ENCODE measurements around the gene CDH4.

Gene CDH4

DNA sequence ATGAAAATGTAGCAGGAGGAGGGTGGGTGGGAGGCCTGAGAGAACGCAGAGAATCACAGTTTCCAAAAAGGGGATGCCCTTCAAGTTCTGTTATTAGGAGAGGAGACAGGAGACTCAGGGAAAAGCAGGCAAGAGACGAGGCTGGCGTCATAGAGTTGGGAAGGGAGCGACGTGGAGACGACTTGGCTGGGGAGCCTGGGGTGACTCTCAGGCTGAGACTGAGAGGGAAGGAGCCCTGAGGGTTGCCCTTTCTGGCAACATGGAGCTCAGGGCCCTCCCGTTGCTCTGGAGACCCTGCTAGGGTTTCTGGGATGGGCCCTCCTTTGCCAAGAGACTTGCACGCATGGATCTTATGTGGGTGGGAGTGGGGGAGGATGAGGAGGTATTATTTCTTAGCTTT is 108.9 kb downstream of the CDH4 start:
- DNase-seq: no peak

DNA sequence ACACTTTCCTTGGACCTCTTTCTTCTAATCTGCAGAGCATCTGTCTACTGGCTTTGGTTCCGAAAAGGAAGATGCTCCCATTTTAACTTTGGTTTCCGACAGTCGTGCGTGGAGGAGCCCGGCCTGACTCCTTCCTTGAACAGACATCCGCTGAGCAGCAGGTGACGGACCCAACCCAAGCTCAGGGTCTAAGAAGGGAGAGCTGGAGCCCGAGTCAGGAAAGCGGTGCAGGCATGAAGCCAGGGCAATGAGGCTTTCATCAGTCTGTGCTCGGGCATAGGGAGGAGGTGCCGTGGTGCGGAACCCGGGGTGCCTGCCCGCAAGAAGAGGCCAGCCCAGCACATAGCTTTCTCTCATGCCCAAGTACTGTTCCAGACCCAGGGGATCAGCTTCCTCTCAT is 109.4 kb downstream of the CDH4 start:
- no peak for DNase-seq

DNA sequence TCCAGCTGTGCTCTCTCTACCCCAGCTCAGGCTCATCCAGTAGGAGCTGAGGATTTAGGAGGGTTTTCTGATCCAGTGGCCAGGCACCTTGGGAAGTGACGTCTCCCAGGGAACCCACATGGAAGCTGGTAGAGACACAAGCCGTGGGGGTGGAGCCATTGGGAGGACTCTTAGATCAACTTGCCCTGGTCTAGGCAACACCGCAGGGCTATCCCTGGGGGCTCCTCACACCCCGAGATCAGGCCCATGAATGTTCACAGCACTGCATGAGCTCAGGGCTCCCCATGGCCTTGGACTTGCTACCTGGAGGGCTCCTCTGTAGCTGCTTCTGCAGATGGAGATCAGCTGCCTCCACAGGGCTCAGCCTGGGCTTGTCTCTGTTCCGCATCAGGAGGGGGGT is 112.1 kb downstream of the CDH4 start:
- no peak for DNase-seq

DNA sequence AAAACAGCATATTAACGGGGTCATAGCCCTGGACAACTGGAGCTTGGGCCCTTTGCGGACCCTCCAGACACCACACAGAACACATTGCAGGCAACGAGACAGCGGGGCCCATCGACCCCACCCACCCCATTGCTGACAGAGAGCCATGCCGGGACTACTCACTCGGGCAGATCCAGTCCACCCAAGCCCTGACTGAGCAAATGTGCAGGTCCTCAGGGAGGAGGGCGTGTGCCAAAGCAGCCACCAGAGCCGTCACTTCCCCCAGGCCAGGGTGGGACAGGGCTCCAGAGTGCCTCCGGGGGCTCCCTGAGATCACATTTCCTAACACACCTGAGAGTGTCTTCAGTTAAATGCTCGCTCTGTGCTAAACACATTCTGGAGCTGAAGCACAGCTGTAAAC is 114.9 kb downstream of the CDH4 start:
- no peak for DNase-seq

DNA sequence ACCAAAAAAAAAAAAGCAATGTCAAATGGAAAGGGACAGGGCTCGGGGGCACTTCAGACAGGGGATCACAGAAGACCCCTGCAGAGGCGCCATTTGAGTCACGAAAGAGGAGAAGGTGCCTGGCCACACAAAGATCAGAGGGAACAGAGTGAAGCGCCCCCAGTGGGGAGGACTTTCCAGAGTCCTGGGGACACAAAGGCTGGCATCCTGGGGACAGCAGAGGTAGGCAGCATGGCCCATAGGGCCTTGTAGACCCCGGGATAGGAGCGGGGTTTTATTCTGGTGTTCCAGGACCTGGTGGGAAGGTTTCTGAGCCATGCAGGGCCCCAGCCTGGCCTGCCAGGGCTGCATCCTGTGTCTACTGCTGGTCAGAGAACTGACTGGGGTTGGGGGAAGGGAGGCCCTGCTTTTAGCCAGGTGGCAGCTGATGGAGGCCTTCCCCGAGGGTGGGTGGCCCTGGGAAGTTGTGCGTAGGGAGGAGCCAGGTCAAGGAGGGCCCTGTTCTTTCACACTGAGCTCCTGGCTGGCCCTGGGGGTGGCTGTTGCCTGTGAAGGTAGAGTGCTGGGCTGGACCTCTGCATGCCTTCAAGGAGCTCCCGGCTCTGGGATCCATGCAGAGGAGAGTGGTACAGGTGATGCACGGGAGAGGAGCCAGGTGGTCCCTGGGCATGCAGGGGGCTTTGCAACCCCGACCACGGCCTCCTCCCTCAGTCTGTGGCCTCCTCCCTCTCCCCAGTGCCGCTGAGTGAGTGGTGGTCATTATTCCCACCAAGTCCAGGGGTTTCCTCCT is 117.9 kb downstream of the CDH4 start:
- no peak for DNase-seq

DNA sequence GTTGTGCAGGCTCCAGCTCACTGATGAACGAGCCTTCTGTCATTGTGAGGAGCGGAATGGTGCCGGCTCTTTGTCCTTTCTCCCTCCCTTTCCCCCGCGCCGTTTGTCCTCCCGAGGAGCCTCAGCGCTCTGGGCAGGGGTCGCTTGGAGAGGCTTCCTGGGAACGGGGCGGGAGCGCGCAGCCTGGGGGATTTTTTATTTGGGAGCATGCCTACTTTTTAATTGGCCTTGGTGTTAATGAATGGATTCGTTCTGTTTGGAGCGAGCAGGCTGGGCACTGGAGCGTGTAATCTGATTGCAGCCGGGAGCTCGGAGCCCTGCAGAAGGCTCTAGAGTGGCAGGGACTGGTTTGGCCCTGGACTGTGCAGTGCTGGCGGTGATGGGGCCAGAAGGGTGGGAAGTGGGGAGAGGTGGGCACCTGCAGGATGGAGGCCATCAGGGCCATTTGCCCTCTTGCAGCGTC is 118.8 kb downstream of the CDH4 start:
- no peak for DNase-seq

DNA sequence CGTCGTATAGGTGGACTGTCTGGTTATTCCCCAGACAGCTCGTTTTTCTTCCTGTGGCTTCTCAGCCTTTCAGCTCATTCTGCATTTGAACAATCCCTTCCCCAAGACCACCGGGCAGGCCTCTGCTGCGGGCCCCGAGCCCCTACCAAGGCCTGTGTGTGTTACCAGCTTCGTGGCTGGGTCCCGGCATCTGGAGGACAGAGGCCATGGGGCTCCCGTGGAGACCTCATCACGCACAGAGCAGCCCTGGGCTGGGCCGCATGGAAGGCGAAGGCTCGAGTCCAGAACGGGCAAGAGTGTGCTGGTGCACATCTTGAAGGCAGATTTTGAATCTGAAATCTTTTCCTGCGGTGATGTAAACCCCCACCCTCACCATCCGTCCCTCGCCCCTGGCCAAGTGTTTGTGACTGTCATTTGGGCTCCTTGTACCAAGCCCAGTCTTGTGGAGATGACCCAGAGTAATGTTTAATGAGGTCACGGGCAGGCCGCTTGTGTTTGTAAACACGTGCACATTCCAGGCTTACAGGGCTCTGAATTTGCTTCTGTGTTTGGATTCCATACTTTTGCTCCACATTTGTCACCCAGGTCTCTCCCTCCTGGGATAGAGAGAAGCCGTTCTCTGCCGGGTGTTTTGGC is 119.6 kb downstream of the CDH4 start:
- no peak for DNase-seq

DNA sequence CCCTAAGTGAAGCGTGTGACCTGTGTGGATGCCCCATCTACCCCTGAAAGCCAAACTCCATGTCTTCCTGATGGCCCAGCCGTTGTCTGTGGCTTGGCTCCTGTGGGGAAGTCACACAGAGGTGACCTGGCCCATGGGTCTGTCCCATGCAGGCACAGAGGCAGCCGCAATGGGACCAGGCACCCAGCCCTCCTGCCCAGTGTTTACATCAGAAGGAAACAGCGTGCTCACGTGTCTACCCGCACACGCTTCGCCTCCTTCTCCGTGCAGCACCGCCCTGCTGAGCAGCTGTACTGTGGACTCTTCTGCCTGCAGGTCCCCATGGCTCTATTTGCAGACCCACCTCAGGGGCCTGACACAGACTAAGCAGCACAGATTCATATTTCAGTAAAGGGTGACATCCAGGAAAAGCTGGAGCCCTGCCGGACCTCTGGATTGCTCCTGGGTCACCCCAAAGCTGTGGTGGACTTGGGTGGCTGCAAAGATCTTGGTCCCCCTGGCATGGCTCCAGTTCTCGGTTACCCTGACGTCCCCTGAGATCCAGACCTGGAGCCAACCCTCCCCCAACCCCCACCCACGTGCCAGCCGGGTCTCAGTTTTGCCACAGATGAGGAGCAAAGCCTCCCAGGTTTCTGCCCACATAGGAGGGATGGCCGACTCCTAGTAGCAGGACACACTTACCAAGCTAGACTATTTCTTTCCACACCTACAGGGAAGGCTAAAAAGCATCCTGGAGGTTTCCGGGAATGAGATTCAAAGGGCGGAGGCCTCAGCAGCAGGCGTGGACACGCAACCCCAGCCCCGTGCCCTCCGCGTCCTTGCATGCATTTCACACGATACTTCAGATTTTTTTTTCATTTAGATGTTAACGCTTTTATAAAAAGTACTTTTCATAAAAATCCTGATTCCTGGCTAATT is 120.3 kb downstream of the CDH4 start:
- DNase-seq: no peak

DNA sequence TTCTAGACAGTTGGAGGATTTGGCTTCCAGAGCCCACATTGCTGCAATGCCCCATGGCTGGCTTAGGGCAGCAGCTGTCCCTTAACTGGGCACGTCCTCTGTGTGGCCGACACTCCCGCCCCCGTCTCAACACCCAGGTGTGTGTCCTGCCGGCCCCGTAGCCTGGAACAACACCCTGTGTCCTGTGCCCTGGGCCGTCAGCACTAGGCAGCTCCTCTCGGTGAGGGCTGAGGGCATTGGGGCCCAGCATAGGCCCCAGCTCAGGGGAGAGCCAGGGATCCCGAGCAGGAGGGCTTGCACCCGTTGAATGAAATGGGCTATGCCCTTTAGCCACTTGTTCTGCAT is 121.0 kb downstream of the CDH4 start:
- no peak for DNase-seq

DNA sequence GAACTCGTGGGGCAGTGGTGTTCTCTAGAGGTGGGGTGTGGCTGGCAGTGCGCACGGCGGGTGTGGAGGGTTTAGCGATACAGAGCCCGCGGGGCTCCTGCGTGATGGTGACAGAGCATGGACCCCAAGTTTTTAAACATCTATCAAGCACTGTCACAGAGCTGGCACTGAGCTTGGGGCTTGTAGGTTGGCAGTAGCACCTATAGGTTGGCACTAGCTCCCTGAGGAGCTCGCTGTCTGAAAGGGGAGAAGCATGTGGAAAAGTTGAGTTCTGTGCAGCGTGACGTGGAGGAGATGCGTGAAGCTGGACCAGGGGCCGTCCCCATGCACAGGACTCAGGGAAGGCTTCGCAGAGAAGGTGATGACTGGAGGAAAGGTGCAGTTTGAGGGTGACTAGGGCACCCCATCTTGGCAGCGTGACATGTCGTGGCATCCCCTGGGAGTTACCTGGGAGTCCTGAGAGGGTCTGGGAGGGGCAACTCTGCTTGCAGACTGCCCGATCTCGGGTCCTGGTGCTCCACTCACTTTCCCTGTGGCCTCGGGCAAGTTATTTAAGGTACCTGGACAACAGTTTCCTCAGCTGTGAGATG is 122.0 kb downstream of the CDH4 start:
- no peak for DNase-seq

DNA sequence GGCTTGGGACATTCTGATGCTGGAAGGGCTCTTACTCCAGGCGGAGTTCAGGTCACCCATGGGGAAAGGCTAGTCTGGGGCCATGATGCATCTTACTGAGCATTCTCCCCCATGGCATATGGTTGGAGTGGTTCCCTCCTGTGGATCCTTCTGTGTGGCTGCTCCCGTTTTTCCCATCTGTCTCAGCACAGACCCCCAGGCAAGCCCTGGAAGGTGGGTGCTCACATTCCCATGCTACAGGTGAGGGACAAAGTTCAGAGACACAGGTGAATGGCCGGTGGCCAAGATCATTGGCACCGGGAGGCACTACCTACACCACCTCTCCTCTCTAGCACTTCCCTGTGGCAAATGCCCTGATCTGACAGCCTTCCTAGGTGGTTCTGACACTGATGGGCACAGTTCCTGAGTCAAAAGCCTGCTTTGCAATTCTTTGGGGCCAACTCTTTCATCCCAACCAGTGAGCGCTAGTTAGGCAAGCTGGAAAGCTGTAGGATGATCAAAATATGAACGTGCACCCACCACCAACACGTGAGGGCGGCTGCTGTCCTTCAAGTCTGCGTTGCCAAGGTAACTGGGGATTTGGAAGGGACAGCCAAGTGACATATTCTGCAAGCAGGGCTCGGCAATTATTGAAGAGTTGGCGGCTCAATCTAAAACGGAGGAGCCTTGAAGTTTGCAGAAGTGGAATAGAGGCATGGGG is 124.6 kb downstream of the CDH4 start:
- no peak for DNase-seq

DNA sequence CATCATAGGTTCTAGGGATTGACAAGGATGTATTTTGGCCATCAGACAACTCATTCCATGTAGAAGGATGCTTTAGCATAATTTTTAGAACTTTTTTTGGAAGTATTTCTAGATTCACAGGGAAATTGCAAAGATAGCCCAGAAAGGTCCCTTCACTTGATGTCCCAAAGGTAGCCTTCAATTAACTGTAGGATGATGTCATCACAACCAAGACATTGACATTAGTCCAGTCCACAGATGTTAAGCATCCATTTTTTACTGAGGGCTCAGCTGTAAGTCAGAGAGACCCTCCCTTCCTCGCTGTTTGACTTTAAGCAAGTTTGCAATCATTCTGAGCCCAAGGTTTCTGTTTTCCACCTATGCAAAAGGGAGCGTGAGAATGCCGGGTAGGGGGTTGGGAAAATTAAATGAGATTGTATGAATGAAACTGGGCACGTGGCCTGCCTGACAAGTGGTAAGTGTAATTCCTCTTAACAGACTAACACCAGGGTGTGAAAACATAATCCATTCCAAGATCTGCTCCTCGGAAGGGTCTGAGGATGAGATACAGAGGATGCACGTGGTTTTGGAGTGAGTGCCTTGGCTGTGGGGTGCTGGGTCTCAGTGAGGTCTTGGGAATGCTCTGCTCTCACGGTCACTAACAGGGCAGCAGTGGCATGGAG is 126.8 kb downstream of the CDH4 start:
- no peak for DNase-seq

DNA sequence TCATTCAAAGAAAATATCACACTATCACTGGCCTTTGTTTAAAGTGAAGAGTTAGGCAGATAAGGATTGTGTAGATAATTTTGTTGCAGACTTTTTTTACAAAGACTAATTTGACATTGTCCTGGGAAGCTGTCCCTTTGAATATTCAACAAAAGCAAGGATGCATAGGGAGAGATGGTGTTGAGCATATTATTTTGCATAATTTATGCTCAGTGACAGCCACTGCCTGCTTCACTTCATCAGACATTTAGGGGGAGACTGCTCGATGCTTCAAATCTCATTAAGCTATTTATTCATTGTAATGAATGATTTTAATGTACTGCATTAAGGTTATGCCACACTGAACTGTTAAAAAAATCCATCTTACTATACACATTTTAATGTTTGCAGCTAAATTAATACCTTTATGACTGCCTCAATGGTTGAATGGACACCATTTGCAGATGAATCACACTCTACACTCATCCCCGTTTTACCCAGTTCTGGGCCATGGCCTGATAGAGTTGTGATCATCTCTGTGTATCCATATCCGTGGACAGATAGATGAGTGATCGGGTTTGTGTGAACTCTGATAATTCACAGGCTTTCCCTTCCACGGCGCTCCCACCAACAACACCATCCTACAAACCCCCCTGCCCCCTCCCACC is 128.0 kb downstream of the CDH4 start:
- no peak for DNase-seq

DNA sequence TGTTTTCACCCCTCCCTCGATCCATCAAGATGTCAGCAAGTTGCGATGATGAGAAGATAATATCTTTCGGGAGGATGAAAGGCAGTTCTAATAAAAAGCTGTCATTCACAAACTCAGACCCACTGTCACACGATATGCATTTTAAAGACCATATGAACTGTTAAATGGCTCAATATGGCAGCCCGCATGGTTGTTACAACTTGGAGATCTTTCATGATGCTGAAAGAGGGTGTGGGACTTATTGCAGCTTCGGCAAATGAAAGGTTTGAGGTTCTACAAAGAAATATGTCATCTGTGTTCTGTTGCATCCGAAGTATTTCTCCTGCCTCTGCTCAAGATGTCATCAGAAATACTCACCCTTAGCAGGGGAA is 128.5 kb downstream of the CDH4 start:
- no peak for DNase-seq

DNA sequence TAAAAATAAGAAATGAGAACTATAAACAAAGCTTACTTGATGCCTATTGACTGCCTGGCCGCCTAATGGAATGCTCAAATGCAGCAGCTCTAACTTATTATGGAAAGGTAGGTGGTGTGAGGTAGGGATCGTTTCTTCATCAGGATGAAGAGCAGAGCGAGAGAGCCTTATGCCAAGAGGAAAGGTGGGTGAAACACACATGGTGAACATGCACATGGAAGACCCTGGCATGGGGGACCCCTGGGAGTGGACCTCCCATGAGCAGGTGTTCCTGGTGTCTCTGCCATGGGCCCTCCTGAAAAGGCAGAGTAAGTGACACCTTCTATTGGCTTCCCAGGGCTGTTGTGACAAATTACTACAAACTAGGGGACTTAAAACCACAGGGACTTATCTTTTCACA is 130.1 kb downstream of the CDH4 start:
- no peak for DNase-seq

DNA sequence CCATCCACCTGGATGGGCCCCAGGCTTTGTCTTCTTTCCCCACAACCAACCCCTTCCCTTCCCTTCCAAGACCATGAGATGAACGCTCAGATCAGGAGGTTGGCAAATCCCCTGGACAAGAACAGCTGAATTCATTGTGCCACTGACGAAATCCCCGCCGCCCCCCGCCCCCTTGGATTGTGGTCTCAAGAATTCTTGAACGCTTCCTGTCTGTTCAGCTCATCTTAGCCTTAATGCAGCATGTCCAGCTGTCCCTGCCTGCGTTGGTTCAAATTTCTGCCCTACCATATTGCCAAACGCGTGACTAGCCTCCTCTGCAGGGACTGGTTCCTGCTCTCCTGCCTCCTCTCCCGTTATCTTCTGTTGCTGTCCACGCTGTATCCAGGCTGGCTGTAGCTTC is 133.2 kb downstream of the CDH4 start:
- no peak for DNase-seq

DNA sequence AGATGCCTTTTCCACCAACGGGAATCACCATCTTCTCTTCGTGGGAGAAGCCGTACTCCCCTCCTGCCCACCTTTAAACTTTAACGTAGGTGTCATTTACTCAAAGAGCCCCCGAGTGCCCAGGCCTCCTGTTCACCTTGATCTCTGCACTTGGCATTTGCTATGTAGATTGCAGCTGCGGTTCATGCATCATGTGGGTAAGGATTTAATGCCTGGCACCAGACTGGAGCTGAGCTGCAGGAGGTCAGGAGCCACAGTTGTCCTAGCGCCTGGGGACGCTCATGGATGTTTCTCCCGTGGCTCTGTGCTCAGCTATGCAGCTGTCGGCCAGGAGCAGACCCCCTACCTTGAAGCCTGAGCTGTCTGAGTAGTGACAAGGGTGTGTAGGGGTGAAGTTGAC is 133.7 kb downstream of the CDH4 start:
- no peak for DNase-seq

DNA sequence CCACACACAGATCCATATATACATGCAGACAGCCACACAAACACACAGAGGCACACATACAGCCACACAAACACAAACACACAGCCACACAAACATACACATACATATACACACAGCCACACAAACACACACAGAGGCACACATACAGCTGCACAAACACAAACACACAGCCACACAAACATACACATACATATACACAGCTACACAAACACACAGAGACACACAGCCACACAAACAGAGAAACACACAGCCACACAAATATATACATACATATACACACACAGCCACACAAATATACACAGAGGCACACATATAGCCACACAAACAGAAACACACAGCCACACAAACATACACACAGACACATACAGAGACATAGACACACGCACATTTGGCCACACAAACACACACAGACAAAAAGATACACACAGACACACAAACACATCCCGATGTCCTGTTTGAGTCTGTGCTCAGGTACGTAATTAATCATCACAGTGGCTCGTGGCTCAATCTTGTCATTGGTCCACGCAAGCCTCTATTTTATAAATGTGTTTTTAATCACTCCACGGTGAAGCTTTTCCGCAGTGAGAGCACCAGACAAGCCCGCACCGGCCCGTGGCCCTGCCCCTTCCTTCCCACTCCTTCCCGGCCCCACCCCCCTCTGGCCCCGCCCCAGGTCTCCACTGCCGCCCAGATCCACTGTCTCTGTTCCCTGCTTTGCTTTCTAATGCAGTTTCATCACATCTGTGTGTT is 135.3 kb downstream of the CDH4 start:
- DNase-seq: no peak

DNA sequence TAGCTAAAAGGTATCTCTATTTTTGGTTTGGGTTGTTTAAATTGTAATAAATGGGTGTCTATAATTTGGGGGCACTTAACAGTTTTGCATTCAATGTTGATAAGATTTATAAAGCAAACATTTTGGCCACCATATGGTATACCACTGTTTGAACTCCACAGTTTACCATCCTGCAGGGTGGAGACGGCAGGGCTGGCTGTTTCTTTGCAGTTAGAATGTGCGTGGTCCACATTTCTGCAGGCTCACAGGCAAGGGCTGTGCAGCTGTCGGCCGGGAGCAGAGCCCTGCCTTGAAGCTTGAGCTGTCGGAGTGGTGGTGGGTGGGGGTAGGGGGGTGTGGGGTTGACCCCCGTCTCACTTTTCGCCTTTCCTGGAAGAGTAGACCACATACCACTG is 135.9 kb downstream of the CDH4 start:
- no peak for DNase-seq

DNA sequence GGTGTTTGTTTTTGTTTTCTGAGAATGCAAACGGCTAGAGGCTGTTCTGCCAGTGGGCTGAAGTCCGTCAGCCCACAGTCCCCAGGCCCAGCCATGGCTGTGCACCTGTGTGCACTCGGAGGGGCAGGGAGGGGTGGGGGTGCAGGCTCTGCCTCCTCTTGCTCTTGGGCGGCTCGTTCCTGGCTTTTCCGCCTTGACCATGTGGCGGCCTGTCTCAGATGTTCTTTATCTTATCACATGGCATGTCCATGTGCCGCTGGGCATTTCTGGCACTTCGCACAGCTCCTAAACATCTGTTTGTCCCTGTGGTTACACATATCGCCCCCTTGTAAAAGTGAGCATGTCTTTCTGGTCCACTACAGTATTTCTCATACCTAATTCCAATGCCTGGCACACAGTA is 137.0 kb downstream of the CDH4 start:
- no peak for DNase-seq

DNA sequence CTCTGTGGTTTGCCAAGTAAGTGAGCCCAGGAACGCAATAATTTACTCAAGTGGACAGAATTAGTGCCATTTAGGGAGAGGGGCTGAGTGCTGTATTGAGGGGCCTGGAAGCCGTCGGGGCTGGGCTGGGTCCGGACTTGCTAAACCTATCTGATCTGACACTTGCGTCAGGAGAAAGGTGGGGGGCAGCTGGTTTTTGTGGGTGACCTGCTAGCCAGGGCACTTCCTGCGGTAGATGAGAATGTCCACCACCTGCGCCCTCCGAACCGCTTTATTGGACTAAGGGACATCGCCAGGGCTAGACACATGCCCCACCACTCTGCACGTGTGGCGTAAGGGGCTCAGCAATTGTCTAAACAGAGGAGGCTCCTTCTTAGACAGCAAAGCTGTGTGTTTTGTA is 139.1 kb downstream of the CDH4 start:
- no peak for DNase-seq

Measured in effector CD8-positive, alpha-beta T cell (primary cell).